Natural killer cell (primary cell): ENCODE results near the gene TADA3. TPM values are rescaled to one million over a fixed set of nuclear protein-coding genes. Genes with fewer than 3 reads are reported as not detected.

Experiments used
- ATAC-seq, 3 donors: fragments of 150-1000 bp in 2 of 3; fragments of 200-7000 bp in 1 of 3; cut with Tn5 transposase; 1 replicate in 1 of 3; 2 replicates in 2 of 3; pipeline ENCODE4 v1.10.0; 2021; ENCODE audit warnings: mild to moderate bottlenecking in 2 of 3, moderate library complexity in 2 of 3
- DNase-seq, 2 donors: peaks; one replicate each; pipeline versions ENCODE4 v3.0.0 to v3.0.0-alpha.2; 2013 to 2021; ENCODE audit warnings: mixed read lengths in 1 of 2
- H3K27ac ChIP-seq: one replicate; pipeline ENCODE4 v1.5.1; 2013; ENCODE audit warnings: mild to moderate bottlenecking, low read length
- H3K27me3 ChIP-seq: one replicate; pipeline ENCODE4 v1.6.1; 2013; ENCODE audit warnings: low read length; ENCODE audit not compliant: control insufficient read depth, insufficient read depth
- H3K36me3 ChIP-seq: one replicate; pipeline ENCODE4 v1.6.1; 2013; ENCODE audit warnings: low read length; ENCODE audit not compliant: control insufficient read depth, insufficient read depth
- H3K4me1 ChIP-seq: one replicate; pipeline ENCODE4 v1.6.1; 2013; ENCODE audit warnings: low read length; ENCODE audit not compliant: control insufficient read depth, insufficient read depth
- H3K4me3 ChIP-seq: one replicate; pipeline ENCODE4 v1.5.1; 2013; ENCODE audit warnings: low read length
- H3K9me3 ChIP-seq: one replicate; pipeline ENCODE4 v1.6.1; 2013; ENCODE audit warnings: low read length; ENCODE audit not compliant: control insufficient read depth, insufficient read depth
- H3K27ac Mint-ChIP-seq, 2 donors: one replicate each; pipeline ENCODE4 v1.8.0; 2022; ENCODE audit warnings: mild to moderate bottlenecking in 2 of 2, mixed read lengths in 2 of 2, moderate library complexity in 1 of 2
- H3K27me3 Mint-ChIP-seq, 2 donors: one replicate each; pipeline ENCODE4 v1.8.0; 2022; ENCODE audit warnings: low read depth in 2 of 2, mixed read lengths in 2 of 2
- H3K36me3 Mint-ChIP-seq: one replicate; pipeline ENCODE4 v1.8.0; 2022; ENCODE audit warnings: mixed read lengths
- H3K4me1 Mint-ChIP-seq, 2 donors: one replicate each; pipeline ENCODE4 v1.8.0; 2022; ENCODE audit warnings: mixed read lengths in 2 of 2
- H3K4me3 Mint-ChIP-seq: one replicate; pipeline ENCODE4 v1.8.0; 2022; ENCODE audit warnings: mild to moderate bottlenecking, moderate library complexity, mixed read lengths
- H3K9me3 Mint-ChIP-seq, 2 donors: one replicate each; pipeline ENCODE4 v1.8.0; 2022; ENCODE audit warnings: mixed read lengths in 2 of 2
- WGBS: methylation state at CpG from one replicate; pipeline ENCODE4 v1.1.7; 2013; ENCODE audit warnings: missing lambda C conversion rate; ENCODE audit not compliant: insufficient coverage; 5-methylcytosine and 5-hydroxymethylcytosine counted together
- intact Hi-C: fragments of 100-400 bp; cut with micrococcal nuclease; formaldehyde crosslinking; loops from one replicate; pipeline ENCODE4 v1.14.2; 2022
- total RNA-seq, 4 donors: library from RNA; stranded (reverse); fragments of 120-200 nt in 1 of 4; gene quantifications; one replicate each; pipeline versions ENCODE4 v1.2.3 to v1.2.4, GENCODE V29; 2013 to 2022
- TF ChIP-seq, protein P1 (sequence below): fragments of 200-600 bp; IDR thresholded peaks from one replicate; pipeline ENCODE4 v1.8.0; 2022; ENCODE audit warnings: antibody characterized with exemption

Gene TADA3
- 10 to 100 TPM; 59.2 to 73.7 (median 69.2) TPM for total RNA-seq
- 78.6 TPM for total RNA-seq (2013)

DNA sequence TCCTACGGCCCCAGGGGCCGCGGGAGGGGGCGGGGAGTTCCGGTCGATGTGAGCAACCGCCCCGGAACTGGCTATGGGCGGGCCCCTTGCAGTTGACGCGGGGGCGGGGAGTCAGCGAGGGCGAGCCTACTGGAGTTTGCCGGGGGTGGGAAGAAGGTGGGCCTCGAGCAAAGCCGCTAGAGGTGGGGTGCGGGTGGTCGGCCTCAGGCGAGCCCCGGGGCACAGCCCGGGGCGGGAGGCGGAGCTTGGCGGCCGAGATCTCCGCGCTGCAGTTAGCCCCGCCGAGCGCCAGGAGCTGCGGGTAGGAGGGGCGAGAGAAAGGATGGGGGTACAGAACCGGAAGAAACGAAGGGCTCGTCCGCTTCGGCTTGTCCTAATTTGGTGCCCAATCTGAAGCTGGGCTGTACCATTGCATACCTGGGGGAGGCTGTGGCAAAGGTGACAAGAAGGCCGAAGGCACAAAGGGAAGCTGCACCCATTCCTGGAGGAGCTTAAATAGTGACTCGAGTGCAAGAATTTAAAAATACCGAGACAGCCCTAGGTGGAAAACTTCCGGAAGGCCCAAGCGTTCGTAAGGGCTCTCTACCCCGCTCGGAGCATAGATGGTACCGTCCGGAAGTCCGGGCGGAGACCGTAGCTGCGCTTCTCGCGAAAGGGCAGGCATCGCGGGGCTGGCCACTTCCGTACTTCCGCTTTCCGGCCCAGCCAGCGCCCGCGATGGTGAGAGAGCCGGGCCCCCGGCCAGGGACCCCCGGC lies at the start of gene TADA3, which contains the start of gene ARPC4:
Gene TADA3, minus strand, starts transcription at position 69 of the 756 bp plus-strand sequence. CDS start 1,007 bp downstream, outside the sequence.
Gene ARPC4, plus strand, starts transcription at position 678 of the 756 bp plus-strand sequence. Its CDS starts 40 bp downstream, at position 718.
- Mint-ChIP-seq H3K9me3 (no peaks in the 10 kb centered on the region), H3K36me3 (peaks cover 3% of the 10 kb centered on the region), H3K27me3 (no peaks in the 10 kb centered on the region), H3K4me1 (peaks cover 58 to 71% of the 10 kb centered on the region in 2 donors), H3K27ac (peak within 1 kb of the TSS; percentile 94 to 99), H3K4me3 (peak within 1 kb of the TSS; percentile 92)
- under 1% methylated on average over 65 of the region's 65 CpGs for WGBS
- Histone ChIP-seq H3K9me3 (no peaks in the 10 kb centered on the region), H3K27me3 (no peaks in the 10 kb centered on the region), H3K27ac (peak within 1 kb of the TSS; percentile 88), H3K36me3 (peaks cover 36% of the 10 kb centered on the region), H3K4me1 (peaks cover 47% of the 10 kb centered on the region), H3K4me3 (peak within 1 kb of the TSS; percentile 79)
- peak; percentile 84 to 93 (median 84) for ATAC-seq
- peak; percentile 91 to 96 for DNase-seq
- TF ChIP-seq, protein P1, sequence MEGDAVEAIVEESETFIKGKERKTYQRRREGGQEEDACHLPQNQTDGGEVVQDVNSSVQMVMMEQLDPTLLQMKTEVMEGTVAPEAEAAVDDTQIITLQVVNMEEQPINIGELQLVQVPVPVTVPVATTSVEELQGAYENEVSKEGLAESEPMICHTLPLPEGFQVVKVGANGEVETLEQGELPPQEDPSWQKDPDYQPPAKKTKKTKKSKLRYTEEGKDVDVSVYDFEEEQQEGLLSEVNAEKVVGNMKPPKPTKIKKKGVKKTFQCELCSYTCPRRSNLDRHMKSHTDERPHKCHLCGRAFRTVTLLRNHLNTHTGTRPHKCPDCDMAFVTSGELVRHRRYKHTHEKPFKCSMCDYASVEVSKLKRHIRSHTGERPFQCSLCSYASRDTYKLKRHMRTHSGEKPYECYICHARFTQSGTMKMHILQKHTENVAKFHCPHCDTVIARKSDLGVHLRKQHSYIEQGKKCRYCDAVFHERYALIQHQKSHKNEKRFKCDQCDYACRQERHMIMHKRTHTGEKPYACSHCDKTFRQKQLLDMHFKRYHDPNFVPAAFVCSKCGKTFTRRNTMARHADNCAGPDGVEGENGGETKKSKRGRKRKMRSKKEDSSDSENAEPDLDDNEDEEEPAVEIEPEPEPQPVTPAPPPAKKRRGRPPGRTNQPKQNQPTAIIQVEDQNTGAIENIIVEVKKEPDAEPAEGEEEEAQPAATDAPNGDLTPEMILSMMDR, result no peak
- intact Hi-C loops, result loop anchor here (1.0 to 5.0 kb wide), 4 partner anchors 16 to 143 kb away; partner anchors contain the start of genes BRPF1 and MTMR14

- Mint-ChIP-seq H3K27ac (no peak overlapping the region), H3K4me3 (no peak overlapping the region), H3K36me3 (no peaks in the 10 kb centered on the region), H3K27me3 (no peaks in the 10 kb centered on the region), H3K4me1 (peaks cover 22 to 24% of the 10 kb centered on the region in 2 donors), H3K9me3 (no peaks in the 10 kb centered on the region)
- Histone ChIP-seq H3K4me1 (peaks cover 18% of the 10 kb centered on the region), H3K36me3 (peaks cover 36% of the 10 kb centered on the region), H3K9me3 (no peaks in the 10 kb centered on the region), H3K27me3 (no peaks in the 10 kb centered on the region), H3K4me3 (no peak overlapping the region), H3K27ac (no peak overlapping the region)
- 90% methylated on average over 8 of the region's 8 CpGs for WGBS
- intact Hi-C loops, result loop anchor here (5.0 kb wide), 2 partner anchors 51 to 276 kb away; partner anchors contain the start of genes BRK1 and JAGN1
- ATAC-seq (no peak), DNase-seq (no peak)
- TF ChIP-seq, protein P1, result no peak
Observed at GRCh38 chr3:9841015-9841414, 48.7 kb upstream of the TADA3 start.

- WGBS, result 95% methylated on average over 4 of the region's 4 CpGs
- Mint-ChIP-seq H3K9me3 (no peaks in the 10 kb centered on the region), H3K27me3 (no peaks in the 10 kb centered on the region), H3K4me1 (peaks cover 18 to 25% of the 10 kb centered on the region in 2 donors), H3K4me3 (no peak overlapping the region), H3K27ac (peak overlapping the region; percentile 23 to 35), H3K36me3 (no peaks in the 10 kb centered on the region)
- peaks cover 48% of the 10 kb centered on the region for H3K36me3 ChIP-seq
- no peak overlapping the region for H3K4me3 ChIP-seq
- intact Hi-C loops, result no loop called here
- DNase-seq, result no peak
- H3K9me3 ChIP-seq, result no peaks in the 10 kb centered on the region
- no peak overlapping the region for H3K27ac ChIP-seq
- H3K27me3 ChIP-seq, result no peaks in the 10 kb centered on the region
- H3K4me1 ChIP-seq, result peaks cover 11% of the 10 kb centered on the region
- ATAC-seq, result no peak
- TF ChIP-seq, protein P1, result no peak
Observed at GRCh38 chr3:9838856-9839255, 46.6 kb upstream of the TADA3 start.
